Left hindlimb (tissue), 1 donor: Measurements from ENCODE around the gene NLRC5.
"Not testable (repeated sequence)": the region's sequence is repeated elsewhere in the genome, so short reads cannot be mapped to it uniquely, and the experiment has no call there.

ENCODE experiments used
- DNase-seq: peaks from one replicate; pipeline ENCODE4 v3.0.0-alpha.2; 2018

NLRC5 gene

GRCh38 chr16:57109259-57110105 is 120.1 kb downstream of the NLRC5 start:
- not testable (repeated sequence) for DNase-seq

GRCh38 chr16:57110937-57111336 is 121.6 kb downstream of the NLRC5 start:
- DNase-seq = no peak

- DNase-seq = no peak
Measured at GRCh38 chr16:57111420-57111819, 122.1 kb downstream of the NLRC5 start.

GRCh38 chr16:57112403-57113041 is 123.2 kb downstream of the NLRC5 start:
- DNase-seq = peak; percentile 76

- no peak for DNase-seq
Measured at GRCh38 chr16:57113042-57113453, 123.7 kb downstream of the NLRC5 start.

GRCh38 chr16:57113664-57114063 is 124.3 kb downstream of the NLRC5 start:
- DNase-seq = no peak

- peak; percentile 62 for DNase-seq
Measured at GRCh38 chr16:57115168-57115513, 125.8 kb downstream of the NLRC5 start.

- peak; percentile 83 for DNase-seq
Measured at GRCh38 chr16:57115514-57116182, 126.3 kb downstream of the NLRC5 start.

GRCh38 chr16:57118461-57119084 is 129.2 kb downstream of the NLRC5 start:
- DNase-seq = no peak

- no peak for DNase-seq
Measured at GRCh38 chr16:57123216-57123973, 134.0 kb downstream of the NLRC5 start.

GRCh38 chr16:57123974-57124674 is 134.8 kb downstream of the NLRC5 start:
- no peak for DNase-seq

GRCh38 chr16:57125376-57125775 is 136.0 kb downstream of the NLRC5 start:
- DNase-seq = no peak

GRCh38 chr16:57125969-57126368 is 136.6 kb downstream of the NLRC5 start:
- no peak for DNase-seq

- DNase-seq = no peak
Measured at GRCh38 chr16:57126411-57126810, 137.1 kb downstream of the NLRC5 start.

- no peak for DNase-seq
Measured at GRCh38 chr16:57127037-57127763, 137.8 kb downstream of the NLRC5 start.

GRCh38 chr16:57127836-57128235 is 138.5 kb downstream of the NLRC5 start:
- no peak for DNase-seq

GRCh38 chr16:57128771-57129389 is 139.5 kb downstream of the NLRC5 start:
- DNase-seq = no peak

- no peak for DNase-seq
Measured at GRCh38 chr16:57130950-57131321, 141.6 kb downstream of the NLRC5 start.

- DNase-seq = no peak
Measured at GRCh38 chr16:57131351-57131970, 142.1 kb downstream of the NLRC5 start.

GRCh38 chr16:57132470-57132869 is 143.1 kb downstream of the NLRC5 start:
- DNase-seq = no peak
